HG03097 (cell line): ENCODE results near the gene VKORC1.
"Not testable (repeated sequence)": the region's sequence is repeated elsewhere in the genome, so short reads cannot be mapped to it uniquely, and the experiment has no call there.

Source experiments
- ATAC-seq: cut with Tn5 transposase; IDR thresholded peaks from one replicate; pipeline ENCODE4 v1.9.1; 2021; ENCODE audit not compliant: unreplicated experiment, low FRiP score

The VKORC1 gene

DNA sequence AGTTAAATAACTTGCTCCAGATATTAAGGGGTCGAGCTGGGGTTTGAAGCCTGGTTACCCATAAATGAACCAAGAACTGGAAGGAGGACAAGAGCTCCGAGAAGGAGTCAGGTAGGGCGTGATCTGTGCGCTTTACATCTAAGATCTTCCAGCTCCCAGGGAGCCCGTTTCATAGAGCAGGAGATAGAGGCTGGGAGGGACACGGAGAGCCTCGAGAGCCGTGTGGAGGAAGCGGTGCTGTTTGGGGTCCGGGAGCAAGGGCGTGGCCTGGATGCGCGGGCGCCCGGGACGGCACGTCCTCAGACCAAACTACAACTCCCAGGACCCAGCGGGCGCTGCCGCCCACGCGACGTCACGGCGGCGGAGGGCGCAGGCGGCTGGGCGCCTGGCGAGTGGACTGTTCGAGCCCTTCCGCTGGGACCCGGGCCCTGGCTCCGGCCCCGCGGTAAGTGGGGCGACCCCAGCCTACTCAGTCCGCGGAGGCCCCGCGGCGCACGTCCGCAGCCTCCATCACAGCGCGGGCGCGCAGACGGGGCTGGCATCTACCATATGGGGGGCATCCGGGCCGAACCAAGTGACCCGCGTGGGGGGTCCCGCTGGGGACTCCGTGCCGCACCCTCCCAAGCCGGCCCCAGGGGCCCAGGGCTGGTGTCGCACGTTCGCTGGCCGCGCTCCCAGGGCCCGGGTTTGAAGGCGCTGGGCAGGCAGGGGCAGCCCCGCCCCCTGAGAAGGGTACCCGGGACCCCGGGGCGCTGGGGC, 13.6 kb upstream of the VKORC1 start, which contains the start of gene BCKDK:
TSS of gene BCKDK (plus strand) at position 352 of the 759 bp plus-strand sequence. CDS start 838 bp downstream, outside the sequence.
- peak; percentile 68 for ATAC-seq

GRCh38 chr16:31107465-31107867, 12.9 kb upstream of the VKORC1 start:
- peak; percentile 50 for ATAC-seq

DNA sequence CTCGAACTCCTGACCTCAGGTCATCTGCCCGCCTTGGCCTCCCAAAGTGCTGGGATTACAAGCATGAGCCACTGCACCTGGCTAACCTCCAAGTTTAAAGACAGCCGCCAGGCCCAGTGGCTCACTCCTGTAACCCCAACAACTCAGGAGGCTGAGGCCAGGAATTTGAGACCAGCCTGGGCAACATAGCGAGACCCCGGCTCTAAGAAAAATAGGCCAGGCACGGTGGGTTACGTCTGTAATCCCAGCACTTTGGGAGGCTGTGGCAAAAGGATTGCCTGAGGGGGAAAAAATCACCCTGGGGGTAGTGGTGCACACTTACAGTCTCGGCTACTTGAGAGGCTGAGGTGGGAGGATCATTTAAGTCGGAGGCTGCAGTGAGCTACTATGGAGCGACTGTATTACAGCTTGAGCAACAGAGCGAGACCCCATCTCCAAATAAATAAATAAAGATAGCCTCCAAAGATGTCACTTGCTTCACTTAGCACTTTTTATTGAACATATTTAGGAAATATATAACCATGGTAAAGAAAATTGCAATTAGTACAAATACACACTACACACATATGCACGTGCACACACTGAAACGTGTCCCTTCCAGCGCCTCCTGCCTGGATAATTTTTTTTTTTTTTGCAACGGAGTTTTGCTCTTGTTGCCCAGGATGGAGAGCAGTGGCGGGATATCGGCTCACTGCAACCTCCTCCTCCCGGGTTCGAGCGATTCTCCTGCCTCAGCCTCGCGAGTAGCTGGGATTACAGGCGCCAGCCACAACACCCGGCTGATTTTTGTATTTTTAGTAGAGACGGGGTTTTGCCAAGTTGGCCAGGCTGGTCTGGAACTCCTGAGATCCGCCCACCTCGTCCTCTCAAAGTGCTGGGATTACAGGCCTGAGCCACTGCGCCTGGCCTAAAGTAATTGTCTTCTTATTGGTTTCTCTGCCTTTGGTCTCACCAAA, 12.2 kb upstream of the VKORC1 start:
- no peak for ATAC-seq

DNA sequence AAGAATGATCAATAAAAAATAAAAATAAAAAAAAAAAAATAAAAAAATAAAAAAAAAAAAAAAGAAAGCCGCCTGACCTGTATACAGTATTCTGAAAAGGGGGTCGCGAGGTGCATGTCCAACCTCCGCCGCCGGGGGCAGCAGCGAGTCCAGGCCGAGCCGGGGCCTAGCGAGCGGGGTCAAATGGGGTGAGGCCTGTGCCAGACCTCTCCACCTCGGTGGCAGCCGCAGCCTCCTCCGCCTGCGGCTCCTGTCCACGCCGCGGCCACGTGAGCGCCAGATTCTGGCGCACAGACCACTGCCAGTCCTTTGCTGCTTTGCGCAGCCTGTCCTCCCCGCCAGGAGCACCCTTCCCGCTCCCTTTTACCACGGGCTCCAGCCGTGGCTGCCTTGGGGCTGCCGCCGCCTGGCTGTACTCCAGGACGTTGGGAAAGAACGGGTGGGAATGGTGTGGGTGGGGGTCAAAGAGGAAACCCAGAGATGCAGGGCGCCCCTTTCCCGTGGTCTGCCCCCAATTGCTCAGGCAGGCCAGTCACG, 11.1 kb upstream of the VKORC1 start:
- no peak for ATAC-seq

GRCh38 chr16:31100876-31101641, 6.5 kb upstream of the VKORC1 start:
- not testable (repeated sequence) for ATAC-seq

- no peak for ATAC-seq
These were observed 5.5 kb upstream of the VKORC1 start for GRCh38 chr16:31099860-31100638.

GRCh38 chr16:31094088-31094423, 541 bp downstream of the VKORC1 start:
- ATAC-seq: peak; percentile 3

GRCh38 chr16:31093132-31093703, 1.4 kb downstream of the VKORC1 start:
- no peak for ATAC-seq

DNA sequence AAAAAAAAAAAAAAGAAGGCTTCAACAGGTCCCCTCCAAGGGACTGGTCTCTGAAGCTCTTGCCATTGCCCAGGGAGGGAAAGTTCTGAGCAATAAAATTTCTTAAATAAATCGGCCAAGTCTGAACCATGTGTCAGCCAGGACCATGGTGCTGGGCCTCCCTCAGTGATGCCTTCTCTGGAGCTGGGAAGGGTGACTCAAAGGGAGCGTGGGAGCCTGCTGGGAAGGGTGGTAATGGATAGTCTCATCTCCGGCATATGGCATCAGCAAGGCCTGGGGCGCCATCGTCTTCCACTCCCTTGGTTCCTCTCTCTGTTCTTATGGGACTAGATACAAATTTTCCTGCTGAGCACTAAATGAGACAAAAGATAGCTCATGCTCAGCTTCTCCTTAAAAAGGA, 2.3 kb downstream of the VKORC1 start:
- ATAC-seq: no peak

GRCh38 chr16:31090540-31090939, 4.1 kb downstream of the VKORC1 start:
- ATAC-seq: no peak

GRCh38 chr16:31089199-31089598, 5.4 kb downstream of the VKORC1 start:
- no peak for ATAC-seq

DNA sequence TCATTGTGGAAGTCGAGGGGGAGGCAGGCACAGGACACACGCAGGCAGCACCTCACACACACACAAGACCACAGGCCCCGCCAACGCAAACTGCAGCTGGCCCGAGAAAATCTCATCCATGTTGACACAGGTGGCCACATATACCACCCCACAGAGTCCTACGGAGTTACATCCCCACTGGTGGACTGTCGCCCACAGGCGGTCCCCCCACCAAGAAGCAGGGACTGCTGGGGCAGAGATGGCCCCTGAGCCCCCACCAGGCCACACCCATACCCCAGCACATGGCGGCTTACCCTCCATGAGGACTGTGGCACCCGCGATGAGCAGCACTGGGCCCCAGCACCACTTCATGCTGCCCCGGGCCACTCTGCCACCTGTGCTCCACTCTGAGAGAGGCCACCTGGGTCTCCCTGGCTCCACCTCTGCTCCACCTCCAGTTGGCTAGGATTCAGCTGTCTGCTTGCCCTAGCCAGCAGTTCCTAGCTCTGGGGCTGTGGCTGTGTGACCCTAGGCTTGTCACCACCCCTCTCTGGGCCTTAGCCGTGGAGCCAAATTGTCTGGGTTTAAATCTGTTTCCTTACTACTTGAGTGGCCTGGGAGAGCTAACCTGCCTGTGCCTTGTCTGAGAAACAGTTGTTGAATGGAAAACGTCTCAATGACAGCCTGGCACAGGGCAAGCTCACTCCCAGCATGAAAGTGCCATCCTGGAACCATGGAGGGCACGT, 6.0 kb downstream of the VKORC1 start, which contains the start of gene PRSS53:
TSS of gene PRSS53 (minus strand) at position 485 of the 725 bp plus-strand sequence. CDS start at position 351, 134 bp downstream.
- no peak for ATAC-seq

DNA sequence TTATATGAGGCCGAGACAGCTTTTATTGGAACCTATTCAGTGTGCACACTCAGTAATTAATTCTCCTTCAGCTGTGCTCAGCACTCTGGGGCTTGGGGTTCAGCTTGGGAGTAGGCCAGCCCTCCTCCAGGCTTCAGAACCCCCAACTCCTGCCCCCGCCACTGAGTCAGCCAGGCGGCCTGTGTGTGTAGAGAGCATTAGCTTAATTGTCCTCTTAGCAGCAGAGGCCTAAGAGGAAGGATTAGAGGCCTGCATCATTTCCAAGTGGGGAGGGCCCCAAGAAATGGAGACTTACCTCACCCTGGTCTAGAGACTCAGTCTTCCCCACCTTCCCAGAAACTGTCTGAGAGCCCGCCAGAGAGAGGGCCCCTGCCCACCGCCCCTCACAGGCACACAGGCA, 6.6 kb downstream of the VKORC1 start:
- no peak for ATAC-seq

- no peak for ATAC-seq
These were observed 7.1 kb downstream of the VKORC1 start for GRCh38 chr16:31087481-31087880.

- no peak for ATAC-seq
These were observed 8.0 kb downstream of the VKORC1 start for GRCh38 chr16:31086629-31086906.

GRCh38 chr16:31085873-31086628, 8.5 kb downstream of the VKORC1 start:
- ATAC-seq: no peak

DNA sequence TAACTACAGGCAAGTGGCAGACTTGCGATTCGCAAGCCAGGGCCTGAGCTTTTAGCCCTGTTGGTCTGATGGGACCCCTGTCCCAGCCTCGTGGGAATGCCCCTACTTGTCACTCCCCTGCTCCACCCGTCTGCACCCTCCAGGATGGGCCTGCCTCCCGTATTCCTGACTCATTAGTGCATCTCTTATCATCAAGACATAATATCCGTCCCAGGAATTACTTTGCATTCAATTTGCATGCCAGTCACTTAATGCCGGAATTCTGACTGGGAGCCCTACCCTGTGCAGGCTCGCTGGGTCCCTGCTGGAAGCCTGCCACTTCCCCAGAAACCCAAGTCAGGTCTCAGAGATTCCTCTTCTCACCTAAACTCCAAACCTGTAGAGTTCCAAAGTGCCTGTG, 9.2 kb downstream of the VKORC1 start:
- ATAC-seq: no peak

DNA sequence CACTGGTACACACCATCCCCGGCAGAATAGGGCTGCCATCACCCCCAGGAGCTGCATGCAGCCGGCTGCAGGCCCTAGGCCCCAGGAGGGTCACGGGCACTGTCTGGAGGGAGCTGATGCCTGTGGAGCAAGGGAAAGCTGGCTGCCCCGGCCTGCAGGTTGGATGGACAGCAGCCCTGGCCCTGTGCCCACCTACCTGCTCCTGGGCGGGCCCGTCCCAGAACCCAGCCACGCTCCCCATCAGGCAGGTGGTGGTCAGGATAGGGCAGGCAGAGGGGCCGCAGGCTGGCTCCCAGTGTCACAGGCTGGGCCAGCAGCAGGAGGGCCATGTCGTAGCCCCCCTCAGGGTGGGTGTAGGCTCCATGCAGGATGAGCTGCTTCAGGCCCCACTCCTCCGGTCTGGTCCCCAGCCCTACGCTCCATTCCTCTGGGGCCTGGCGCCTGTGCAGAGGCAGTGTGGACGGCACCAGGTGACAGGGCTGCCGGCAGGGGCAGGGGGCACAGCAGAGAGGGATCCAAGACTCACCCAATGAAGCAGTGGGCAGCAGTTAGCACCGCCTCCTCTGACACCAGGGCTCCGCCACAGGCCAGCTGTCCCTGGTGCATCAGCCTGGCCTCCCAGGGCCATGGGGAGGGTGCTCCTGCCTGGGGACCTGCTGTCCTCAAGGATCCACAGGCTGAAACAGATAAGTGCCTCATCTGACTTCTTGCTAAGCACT, 9.9 kb downstream of the VKORC1 start:
- no peak for ATAC-seq
